SW 1271 (cell line): ENCODE data around the gene WBP1.

Source experiments
- DNase-seq, 2 experiments: peaks; one replicate each; lab custom pipeline; 2025; lab: John Stamatoyannopoulos, UW

Gene WBP1

DNA sequence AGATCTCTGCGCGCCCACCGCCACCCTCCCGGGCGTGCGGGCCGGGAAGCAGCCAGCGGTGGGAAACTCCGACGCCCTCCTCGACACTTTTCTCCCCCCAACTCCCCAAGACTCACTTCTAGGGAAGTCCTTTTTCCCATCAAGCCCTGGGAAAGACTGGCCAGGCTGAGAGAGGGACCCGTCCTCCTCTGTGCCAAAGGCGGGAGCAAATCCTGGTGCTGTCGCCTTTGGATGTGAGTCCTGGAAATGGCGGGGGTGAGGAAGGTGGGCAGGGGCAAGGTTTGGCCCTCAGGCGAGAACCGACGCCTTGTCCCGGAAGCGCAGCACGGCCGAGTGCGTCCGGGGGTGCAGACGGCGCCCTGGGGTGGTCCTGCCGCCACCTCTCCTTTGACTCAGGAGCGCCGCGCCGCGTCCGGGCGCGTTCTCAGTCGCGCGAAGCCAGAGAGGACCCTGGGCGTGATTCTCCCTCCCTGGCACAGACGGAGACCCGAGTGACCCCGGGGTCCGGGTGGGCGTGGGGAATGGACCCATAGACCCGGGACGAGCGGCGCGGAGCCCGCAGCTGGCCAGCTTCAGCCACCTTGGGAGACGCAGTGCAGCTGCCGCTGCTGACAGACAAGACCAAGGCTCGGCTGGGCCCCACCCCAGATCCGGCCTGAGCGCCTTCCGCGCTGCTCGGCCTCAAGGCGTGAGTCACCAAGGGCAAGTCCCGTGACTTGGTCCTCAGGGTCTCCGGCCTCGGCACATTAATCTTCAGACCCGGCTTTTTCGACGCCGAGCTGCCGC lies 44.7 kb downstream of the WBP1 start:
- peak; percentile 75 to 79 for DNase-seq

- no peak for DNase-seq
Observed at GRCh38 chr2:74503506-74504475, 45.6 kb downstream of the WBP1 start.

DNA sequence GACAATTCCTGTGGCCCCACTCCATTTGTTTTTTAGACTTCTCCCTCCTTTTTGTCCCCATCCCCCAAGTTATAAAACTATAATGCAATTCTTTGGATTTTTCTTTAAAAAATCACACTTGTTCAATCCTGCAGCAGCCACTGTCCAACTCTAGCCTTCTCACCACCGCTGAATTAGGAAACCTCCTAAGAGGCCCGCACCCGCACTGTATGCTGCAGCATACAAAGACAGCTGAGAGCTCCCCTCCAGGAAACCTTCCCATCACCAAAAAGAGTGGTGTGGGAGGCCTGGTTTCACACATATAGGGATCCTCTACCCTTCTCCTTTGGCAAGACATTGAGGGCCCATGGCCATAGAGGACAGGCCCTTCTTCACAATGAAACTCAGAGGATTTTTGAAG lies 46.4 kb downstream of the WBP1 start:
- DNase-seq, result no peak

GRCh38 chr2:74505448-74506246 lies 47.4 kb downstream of the WBP1 start:
- no peak for DNase-seq

- DNase-seq, result peak; percentile 91 to 95
Observed at GRCh38 chr2:74507145-74507925, 49.1 kb downstream of the WBP1 start, which contains the start of gene PCGF1. Gene PCGF1, minus strand, starts transcription at chr2:74507695. Its CDS starts 27 bp downstream, at chr2:74507668.

GRCh38 chr2:74507926-74508520 lies 49.8 kb downstream of the WBP1 start:
- DNase-seq, result no peak

GRCh38 chr2:74510272-74510671 lies 52.0 kb downstream of the WBP1 start:
- DNase-seq, result no peak
